ENCODE data around the gene BMAL1.

Gene BMAL1

GRCh38 chr11:13343931-13344717 lies 66.5 kb downstream of the BMAL1 start:
- Histone ChIP-seq H3K9me3 (ENCODE audit: low read length) (no peaks in the 10 kb centered on the region), H2AFZ (ENCODE audit: low read length) (no peak overlapping the region), H3K36me3 (ENCODE audit: insufficient read depth, low read length) (no peaks in the 10 kb centered on the region), H3F3A (ENCODE audit: insufficient read depth, low read length) (no peaks in the 10 kb centered on the region), H3K27ac (ENCODE audit: low read depth, low read length, poor library complexity, severe bottlenecking) (no peak overlapping the region), H4K20me1 (ENCODE audit: insufficient read depth, low read length) (no peaks in the 10 kb centered on the region), H3K4me2 (ENCODE audit: low read length) (no peak overlapping the region), H3K9ac (ENCODE audit: low read length) (no peak overlapping the region), H3K4me3 (ENCODE audit: low read depth, low read length, poor library complexity, severe bottlenecking) (no peak overlapping the region), H3K4me1 (ENCODE audit: insufficient read depth, low read length, severe bottlenecking) (peaks cover 8% of the 10 kb centered on the region), H3K27me3 (ENCODE audit: insufficient read depth, low read length) (no peaks in the 10 kb centered on the region), H3K9me2 (ENCODE audit: low read depth, low read length) (no peaks in the 10 kb centered on the region), H3K79me2 (ENCODE audit: insufficient read depth, low read length) (no peaks in the 10 kb centered on the region)
- TF ChIP-seq, protein P1, sequence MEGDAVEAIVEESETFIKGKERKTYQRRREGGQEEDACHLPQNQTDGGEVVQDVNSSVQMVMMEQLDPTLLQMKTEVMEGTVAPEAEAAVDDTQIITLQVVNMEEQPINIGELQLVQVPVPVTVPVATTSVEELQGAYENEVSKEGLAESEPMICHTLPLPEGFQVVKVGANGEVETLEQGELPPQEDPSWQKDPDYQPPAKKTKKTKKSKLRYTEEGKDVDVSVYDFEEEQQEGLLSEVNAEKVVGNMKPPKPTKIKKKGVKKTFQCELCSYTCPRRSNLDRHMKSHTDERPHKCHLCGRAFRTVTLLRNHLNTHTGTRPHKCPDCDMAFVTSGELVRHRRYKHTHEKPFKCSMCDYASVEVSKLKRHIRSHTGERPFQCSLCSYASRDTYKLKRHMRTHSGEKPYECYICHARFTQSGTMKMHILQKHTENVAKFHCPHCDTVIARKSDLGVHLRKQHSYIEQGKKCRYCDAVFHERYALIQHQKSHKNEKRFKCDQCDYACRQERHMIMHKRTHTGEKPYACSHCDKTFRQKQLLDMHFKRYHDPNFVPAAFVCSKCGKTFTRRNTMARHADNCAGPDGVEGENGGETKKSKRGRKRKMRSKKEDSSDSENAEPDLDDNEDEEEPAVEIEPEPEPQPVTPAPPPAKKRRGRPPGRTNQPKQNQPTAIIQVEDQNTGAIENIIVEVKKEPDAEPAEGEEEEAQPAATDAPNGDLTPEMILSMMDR (IDR thresholded peaks at IDR 0.05; ENCODE audit: low read length), result peak; percentile 82
- no peak for TF ChIP-seq EZH2 (IDR thresholded peaks at IDR 0.05; ENCODE audit: borderline replicate concordance, low read length)

- Histone ChIP-seq H3K4me2 (ENCODE audit: low read length) (no peak overlapping the region), H3K27ac (ENCODE audit: low read depth, low read length, poor library complexity, severe bottlenecking) (no peak overlapping the region), H3F3A (ENCODE audit: insufficient read depth, low read length) (no peaks in the 10 kb centered on the region), H3K4me1 (ENCODE audit: insufficient read depth, low read length, severe bottlenecking) (peaks cover 9% of the 10 kb centered on the region), H3K36me3 (ENCODE audit: insufficient read depth, low read length) (no peaks in the 10 kb centered on the region), H3K9me3 (ENCODE audit: low read length) (no peaks in the 10 kb centered on the region), H3K9me2 (ENCODE audit: low read depth, low read length) (no peaks in the 10 kb centered on the region), H4K20me1 (ENCODE audit: insufficient read depth, low read length) (no peaks in the 10 kb centered on the region), H3K4me3 (ENCODE audit: low read depth, low read length, poor library complexity, severe bottlenecking) (no peak overlapping the region), H3K79me2 (ENCODE audit: insufficient read depth, low read length) (no peaks in the 10 kb centered on the region), H3K27me3 (ENCODE audit: insufficient read depth, low read length) (no peaks in the 10 kb centered on the region), H3K9ac (ENCODE audit: low read length) (no peak overlapping the region), H2AFZ (ENCODE audit: low read length) (no peak overlapping the region)
- TF ChIP-seq EZH2 (IDR thresholded peaks at IDR 0.05; ENCODE audit: borderline replicate concordance, low read length), result no peak
- TF ChIP-seq, protein P1 (IDR thresholded peaks at IDR 0.05; ENCODE audit: low read length), result no peak
These were observed 67.2 kb downstream of the BMAL1 start for GRCh38 chr11:13344818-13345217.

DNA sequence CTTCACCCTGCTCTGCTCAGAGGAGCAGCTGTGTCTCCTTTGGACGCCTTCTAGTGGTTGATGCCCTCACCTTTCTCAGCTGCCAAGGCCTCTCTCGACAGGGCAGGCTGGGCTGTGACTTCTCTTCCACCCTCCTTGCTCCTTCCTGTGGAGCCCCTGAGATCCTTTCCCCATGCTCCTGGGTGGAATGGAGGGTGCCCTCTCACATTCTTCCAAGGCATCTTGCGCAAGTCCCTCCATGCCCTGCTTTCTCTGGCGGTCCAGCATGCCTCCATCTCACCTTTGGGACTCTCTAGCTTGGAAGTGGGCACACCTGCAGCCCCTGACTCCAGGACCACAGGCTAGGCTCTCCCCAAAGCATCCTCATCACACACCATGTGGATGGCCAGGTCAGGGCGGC lies 68.9 kb downstream of the BMAL1 start:
- H3K79me2 ChIP-seq (ENCODE audit: insufficient read depth, low read length), result no peaks in the 10 kb centered on the region
- H3K4me3 ChIP-seq (ENCODE audit: low read depth, low read length, poor library complexity, severe bottlenecking), result no peak overlapping the region
- no peak overlapping the region for H3K9ac ChIP-seq (ENCODE audit: low read length)
- H3K36me3 ChIP-seq (ENCODE audit: insufficient read depth, low read length), result no peaks in the 10 kb centered on the region
- no peak overlapping the region for H2AFZ ChIP-seq (ENCODE audit: low read length)
- no peaks in the 10 kb centered on the region for H3F3A ChIP-seq (ENCODE audit: insufficient read depth, low read length)
- H3K27ac ChIP-seq (ENCODE audit: low read depth, low read length, poor library complexity, severe bottlenecking), result no peak overlapping the region
- H3K9me2 ChIP-seq (ENCODE audit: low read depth, low read length), result no peaks in the 10 kb centered on the region
- TF ChIP-seq EZH2 (IDR thresholded peaks at IDR 0.05; ENCODE audit: borderline replicate concordance, low read length), result no peak
- TF ChIP-seq, protein P1 (IDR thresholded peaks at IDR 0.05; ENCODE audit: low read length), result peak; percentile 10; the same call in 1 of the 2 replicates
- H3K4me1 ChIP-seq (ENCODE audit: insufficient read depth, low read length, severe bottlenecking), result peaks cover 9% of the 10 kb centered on the region
- H4K20me1 ChIP-seq (ENCODE audit: insufficient read depth, low read length), result no peaks in the 10 kb centered on the region
- no peak overlapping the region for H3K4me2 ChIP-seq (ENCODE audit: low read length)
- no peaks in the 10 kb centered on the region for H3K27me3 ChIP-seq (ENCODE audit: insufficient read depth, low read length)
- H3K9me3 ChIP-seq (ENCODE audit: low read length), result no peaks in the 10 kb centered on the region

Data from OCI-LY1 (cell line).